HL-60/S4 (cell line): ENCODE measurements around the gene CCDC138.
"Not testable (repeated sequence)": the region's sequence is repeated elsewhere in the genome, so short reads cannot be mapped to it uniquely, and the experiment has no call there.

Experiments
- in situ Hi-C: fragments of 300-500 bp; cut with MboI; formaldehyde crosslinking; loops from 2 replicates; pipeline ENCODE4 v1.14.3; 2022; ENCODE audit warnings: low sequenced_read_pairs

Gene CCDC138

GRCh38 chr2:108786354-108787215, at the start of gene CCDC138:
Gene CCDC138 (plus strand): TSS chr2:108786771. CDS start chr2:108786823, 52 bp downstream.
- in situ Hi-C loops = no loop called here

GRCh38 chr2:108757973-108758372, 28.6 kb upstream of the CCDC138 start:
- in situ Hi-C loops = not testable (repeated sequence)

DNA sequence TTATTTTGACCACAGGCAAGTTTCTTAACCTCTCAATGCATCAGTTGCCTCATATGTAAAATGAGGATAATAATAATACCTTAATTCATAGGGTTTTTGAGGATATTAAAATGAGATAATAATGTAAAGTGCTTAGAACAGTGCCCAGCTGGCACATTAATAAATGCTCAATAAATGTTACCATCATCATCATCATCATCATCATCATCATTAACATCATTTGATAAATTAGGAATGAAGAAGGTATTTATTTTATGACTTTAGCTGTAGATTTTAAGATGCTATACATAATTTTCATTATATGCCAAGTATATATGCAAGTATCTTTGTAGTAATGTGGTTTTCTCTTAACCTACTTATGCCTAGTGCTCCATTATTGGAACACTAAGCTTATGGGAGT, 24.0 kb upstream of the CCDC138 start:
- in situ Hi-C loops = not testable (repeated sequence)

DNA sequence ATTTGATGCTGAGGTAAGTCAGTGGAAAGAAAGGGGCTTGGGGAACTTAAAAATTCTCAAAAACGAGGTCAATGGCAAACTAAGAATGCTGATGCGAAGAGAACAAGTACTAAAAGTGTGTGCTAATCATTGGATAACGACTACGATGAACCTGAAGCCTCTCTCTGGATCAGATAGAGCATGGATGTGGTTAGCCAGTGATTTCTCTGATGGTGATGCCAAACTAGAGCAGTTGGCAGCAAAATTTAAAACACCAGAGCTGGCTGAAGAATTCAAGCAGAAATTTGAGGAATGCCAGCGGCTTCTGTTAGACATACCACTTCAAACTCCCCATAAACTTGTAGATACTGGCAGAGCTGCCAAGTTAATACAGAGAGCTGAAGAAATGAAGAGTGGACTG, 19.9 kb upstream of the CCDC138 start:
- in situ Hi-C loops = not testable (repeated sequence)

DNA sequence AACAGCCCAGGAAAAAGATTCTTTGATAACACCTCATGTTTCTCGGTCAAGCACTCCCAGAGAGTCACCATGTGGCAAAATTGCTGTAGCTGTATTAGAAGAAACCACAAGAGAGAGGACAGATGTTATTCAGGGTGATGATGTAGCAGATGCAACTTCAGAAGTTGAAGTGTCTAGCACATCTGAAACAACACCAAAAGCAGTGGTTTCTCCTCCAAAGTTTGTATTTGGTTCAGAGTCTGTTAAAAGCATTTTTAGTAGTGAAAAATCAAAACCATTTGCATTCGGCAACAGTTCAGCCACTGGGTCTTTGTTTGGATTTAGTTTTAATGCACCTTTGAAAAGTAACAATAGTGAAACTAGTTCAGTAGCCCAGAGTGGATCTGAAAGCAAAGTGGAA, 18.7 kb upstream of the CCDC138 start:
- in situ Hi-C loops = not testable (repeated sequence)

DNA sequence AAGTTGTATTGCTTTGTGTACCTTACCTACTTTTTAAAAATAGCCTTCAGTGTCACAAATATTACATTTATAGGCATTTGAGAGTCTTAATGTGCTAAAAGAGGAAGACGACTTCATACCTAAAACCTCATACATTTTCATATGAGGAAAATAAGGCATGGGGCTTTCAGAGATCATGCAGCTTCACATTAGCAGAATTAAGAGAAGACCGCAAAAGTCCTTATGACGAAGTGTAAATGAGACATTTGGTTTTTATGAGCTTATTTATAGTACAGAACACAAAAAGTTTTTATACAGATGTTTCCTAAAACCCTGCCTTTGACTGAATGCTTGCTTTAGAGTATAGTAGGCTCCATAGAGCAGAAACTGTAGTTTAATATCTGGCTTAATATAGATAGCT, 10.1 kb upstream of the CCDC138 start:
- in situ Hi-C loops = no loop called here

GRCh38 chr2:108778857-108779256, 7.7 kb upstream of the CCDC138 start:
- in situ Hi-C loops = no loop called here

DNA sequence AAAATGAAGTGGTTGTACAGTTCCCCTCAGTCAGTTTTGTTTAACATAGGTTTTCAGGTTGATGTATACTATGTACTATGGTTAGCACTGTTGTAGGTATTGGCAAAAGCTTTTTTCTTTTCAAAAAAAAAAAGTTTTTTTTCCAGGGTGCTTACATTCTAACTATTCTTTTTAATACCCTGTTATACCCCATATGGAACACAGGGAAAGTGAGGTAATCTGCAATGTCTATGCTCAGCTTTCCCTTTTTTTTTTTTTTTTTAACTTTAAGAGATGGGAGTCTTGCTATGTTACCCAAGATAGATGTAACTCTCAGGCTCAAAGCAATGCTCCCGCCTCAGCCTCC, 590 bp upstream of the CCDC138 start:
- in situ Hi-C loops = no loop called here

GRCh38 chr2:108787216-108787541, 608 bp downstream of the CCDC138 start:
- in situ Hi-C loops = no loop called here

DNA sequence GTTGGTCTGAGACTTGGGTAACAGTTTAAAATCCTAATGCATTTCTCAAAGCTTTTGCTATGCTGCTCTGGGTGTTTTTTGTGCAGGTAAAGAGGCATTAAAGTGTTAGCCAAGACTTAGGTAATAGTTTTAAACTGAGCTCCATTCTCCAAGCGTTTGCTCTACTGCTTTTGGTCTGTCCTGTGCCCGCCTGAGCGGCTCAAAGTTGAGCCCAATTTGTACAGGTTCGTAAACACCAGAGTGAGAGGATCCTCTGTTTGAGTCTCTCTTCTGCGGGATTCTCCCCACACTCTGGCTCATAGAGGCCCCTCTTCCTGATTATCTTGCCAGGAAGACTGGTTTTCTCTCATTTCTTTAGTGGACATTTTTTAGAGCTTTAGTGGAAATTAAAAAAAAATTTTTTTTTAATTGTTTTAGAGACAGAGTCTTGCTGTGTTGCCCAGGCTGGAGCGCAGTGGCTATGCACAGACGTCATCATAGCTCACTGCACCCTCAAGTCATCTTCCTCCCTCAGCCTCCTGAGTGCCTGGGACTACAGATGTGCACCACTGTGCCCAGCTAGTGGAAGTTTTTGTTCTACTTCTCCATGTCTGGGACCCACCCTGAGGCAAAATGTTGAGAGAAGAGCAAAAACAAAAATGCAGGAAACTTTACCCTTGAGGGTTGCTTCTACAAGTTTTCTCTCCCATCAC, 16.6 kb downstream of the CCDC138 start:
- in situ Hi-C loops = no loop called here

GRCh38 chr2:108805032-108805431, 18.5 kb downstream of the CCDC138 start:
- in situ Hi-C loops = no loop called here

DNA sequence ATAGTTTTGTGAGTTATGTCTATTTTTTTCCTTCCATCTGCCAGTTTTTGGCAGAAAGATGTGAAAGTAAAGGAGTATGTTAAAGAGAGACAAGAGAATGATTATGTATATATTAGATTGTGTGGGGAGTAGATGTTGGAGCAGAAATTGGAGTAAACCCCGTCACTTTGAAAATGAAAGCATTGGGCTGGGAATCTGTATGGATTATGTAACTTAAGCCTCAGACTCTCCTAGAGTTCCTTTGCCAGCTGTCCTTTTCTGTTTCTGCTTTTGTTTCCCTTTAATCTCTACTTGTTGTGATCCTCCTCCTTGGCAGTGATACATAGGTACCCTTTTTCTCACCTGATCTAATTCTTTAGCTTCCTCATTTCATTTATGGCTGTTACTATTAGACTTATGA, 19.2 kb downstream of the CCDC138 start:
- in situ Hi-C loops = no loop called here

- in situ Hi-C loops = no loop called here
Measured at GRCh38 chr2:108806371-108807113, 20.0 kb downstream of the CCDC138 start.

GRCh38 chr2:108809936-108810335, 23.4 kb downstream of the CCDC138 start:
- in situ Hi-C loops = no loop called here

- in situ Hi-C loops = no loop called here
Measured at GRCh38 chr2:108810993-108811957, 24.7 kb downstream of the CCDC138 start.

GRCh38 chr2:108813732-108814131, 27.2 kb downstream of the CCDC138 start:
- in situ Hi-C loops = no loop called here

- in situ Hi-C loops = no loop called here
Measured at GRCh38 chr2:108820482-108820881, 33.9 kb downstream of the CCDC138 start.

GRCh38 chr2:108823286-108823685, 36.7 kb downstream of the CCDC138 start:
- in situ Hi-C loops = no loop called here

DNA sequence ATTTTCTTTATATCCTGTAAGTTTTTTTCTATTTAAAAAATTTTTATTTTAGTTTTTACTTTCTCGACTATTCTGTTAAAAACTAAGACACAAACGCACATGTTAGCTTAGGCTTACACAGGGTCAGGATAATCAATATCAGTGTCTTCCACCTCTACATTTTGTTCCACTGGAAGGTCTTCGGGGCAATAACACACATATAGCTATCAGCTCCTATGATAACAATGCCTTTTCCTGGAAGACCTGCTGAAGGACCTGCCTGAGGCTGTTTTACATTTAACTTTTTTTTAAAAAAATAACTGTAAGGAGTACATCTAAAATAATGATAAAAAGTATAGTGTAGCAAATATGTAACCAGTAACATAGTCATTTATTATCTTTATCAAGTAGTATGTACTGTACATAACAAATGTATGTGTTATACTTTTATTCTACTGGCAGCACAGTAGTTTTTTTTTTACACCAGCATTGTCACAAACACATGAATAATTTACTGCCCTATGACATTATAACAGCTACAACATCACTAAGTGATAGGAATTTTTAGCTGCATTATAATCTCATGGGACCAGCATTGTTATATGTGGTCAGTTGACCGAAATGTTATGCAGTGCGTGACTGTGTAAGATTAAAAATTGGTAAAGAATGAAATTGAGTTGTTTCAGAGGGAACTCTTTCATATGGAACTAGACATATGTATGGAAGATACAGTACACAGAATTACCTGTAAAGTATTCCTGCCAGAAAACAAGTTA, 37.9 kb downstream of the CCDC138 start:
- in situ Hi-C loops = no loop called here

DNA sequence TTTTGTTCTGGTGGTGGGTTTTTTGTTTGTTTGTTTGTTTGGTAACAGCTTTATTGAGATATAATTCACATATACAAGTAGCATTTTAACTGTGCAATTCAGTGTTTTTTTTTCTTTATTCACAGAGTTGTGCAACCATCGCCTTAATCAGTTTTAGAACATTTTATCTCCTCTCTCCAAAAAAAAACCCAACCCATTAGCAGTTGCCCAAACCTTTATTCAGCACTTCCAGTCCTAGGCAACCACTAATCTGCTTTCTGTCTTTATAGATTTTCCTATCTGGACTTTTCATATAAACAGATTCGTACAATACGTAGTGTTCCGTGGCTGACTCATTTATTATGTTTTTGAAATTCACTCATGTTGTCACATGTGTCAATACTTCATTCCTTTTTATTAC, 38.7 kb downstream of the CCDC138 start:
- in situ Hi-C loops = no loop called here
